ENCODE results near the gene BRK1.

DNA sequence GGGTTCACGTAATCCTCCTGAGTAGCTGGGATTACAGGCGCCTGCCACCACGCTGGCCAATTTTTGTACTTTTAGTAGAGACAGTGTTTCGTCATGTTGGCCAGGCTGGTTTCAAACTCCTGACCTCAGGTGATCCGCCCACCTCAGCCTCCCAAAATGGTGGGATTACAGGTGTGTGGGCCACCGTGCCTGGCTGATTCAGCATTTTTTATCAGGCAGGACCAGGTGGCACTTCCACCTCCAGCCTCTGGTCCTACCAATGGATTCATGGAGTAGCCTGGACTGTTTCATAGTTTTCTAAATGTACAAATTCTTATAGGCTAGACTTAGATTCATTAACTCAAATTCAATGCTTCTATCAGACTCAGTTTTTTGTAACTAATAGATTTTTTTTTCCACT is 35.5 kb downstream of the BRK1 start:
- TF ChIP-seq, protein P1, sequence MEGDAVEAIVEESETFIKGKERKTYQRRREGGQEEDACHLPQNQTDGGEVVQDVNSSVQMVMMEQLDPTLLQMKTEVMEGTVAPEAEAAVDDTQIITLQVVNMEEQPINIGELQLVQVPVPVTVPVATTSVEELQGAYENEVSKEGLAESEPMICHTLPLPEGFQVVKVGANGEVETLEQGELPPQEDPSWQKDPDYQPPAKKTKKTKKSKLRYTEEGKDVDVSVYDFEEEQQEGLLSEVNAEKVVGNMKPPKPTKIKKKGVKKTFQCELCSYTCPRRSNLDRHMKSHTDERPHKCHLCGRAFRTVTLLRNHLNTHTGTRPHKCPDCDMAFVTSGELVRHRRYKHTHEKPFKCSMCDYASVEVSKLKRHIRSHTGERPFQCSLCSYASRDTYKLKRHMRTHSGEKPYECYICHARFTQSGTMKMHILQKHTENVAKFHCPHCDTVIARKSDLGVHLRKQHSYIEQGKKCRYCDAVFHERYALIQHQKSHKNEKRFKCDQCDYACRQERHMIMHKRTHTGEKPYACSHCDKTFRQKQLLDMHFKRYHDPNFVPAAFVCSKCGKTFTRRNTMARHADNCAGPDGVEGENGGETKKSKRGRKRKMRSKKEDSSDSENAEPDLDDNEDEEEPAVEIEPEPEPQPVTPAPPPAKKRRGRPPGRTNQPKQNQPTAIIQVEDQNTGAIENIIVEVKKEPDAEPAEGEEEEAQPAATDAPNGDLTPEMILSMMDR (IDR thresholded peaks at IDR 0.05), result no peak
- TF ChIP-seq POLR2A (IDR thresholded peaks at IDR 0.05; ENCODE audit: low read depth), result no peak
- no peak for TF ChIP-seq POLR2AphosphoS5 (IDR thresholded peaks at IDR 0.05)
- no peak for TF ChIP-seq EP300 (IDR thresholded peaks at IDR 0.05)

Measured in esophagus muscularis mucosa (tissue), 4 donors.